ENCODE results near the gene ADGRV1.
"Not testable (repeated sequence)": the region's sequence is repeated elsewhere in the genome, so short reads cannot be mapped to it uniquely, and the experiment has no call there.

The ADGRV1 gene

GRCh38 chr5:90802474-90803317, 244.1 kb downstream of the ADGRV1 start:
- Histone ChIP-seq H4K20me1 (no peaks in the 10 kb centered on the region), H3K4me1 (no peaks in the 10 kb centered on the region), H3K4me3 (no peak overlapping the region), H3K27me3 (no peaks in the 10 kb centered on the region), H3K9ac (no peak overlapping the region), H3K9me3 (no peaks in the 10 kb centered on the region), H3K36me3 (no peaks in the 10 kb centered on the region), H3K27ac (no peak overlapping the region), H3K4me2 (no peak overlapping the region)
- TF ChIP-seq Cebpa-rat (IDR thresholded peaks at IDR 0.05) = no peak

GRCh38 chr5:90803381-90803780, 244.8 kb downstream of the ADGRV1 start:
- Histone ChIP-seq H3K4me3 (no peak overlapping the region), H3K9ac (no peak overlapping the region), H3K36me3 (no peaks in the 10 kb centered on the region), H3K4me1 (no peaks in the 10 kb centered on the region), H3K9me3 (no peaks in the 10 kb centered on the region), H3K27me3 (no peaks in the 10 kb centered on the region), H3K4me2 (no peak overlapping the region), H3K27ac (no peak overlapping the region), H4K20me1 (no peaks in the 10 kb centered on the region)
- no peak for TF ChIP-seq Cebpa-rat (IDR thresholded peaks at IDR 0.05)

- no peaks in the 10 kb centered on the region for H3K27me3 ChIP-seq
- TF ChIP-seq Cebpa-rat (IDR thresholded peaks at IDR 0.05) = no peak
These were observed 245.3 kb downstream of the ADGRV1 start for GRCh38 chr5:90803876-90804275.

GRCh38 chr5:90807496-90807895, 248.9 kb downstream of the ADGRV1 start:
- no peak for TF ChIP-seq Cebpa-rat (IDR thresholded peaks at IDR 0.05)
- H3K4me3 ChIP-seq = no peak overlapping the region
- no peak overlapping the region for H3K27ac ChIP-seq
- H3K36me3 ChIP-seq = no peaks in the 10 kb centered on the region
- H3K4me1 ChIP-seq = no peaks in the 10 kb centered on the region
- no peak overlapping the region for H3K9ac ChIP-seq
- no peaks in the 10 kb centered on the region for H4K20me1 ChIP-seq
- H3K27me3 ChIP-seq = no peaks in the 10 kb centered on the region
- H3K4me2 ChIP-seq = no peak overlapping the region
- no peaks in the 10 kb centered on the region for H3K9me3 ChIP-seq

More at GRCh38 chr5:90803876-90804275, 245.3 kb downstream of the ADGRV1 start:
- Histone ChIP-seq H3K4me3 (no peak overlapping the region), H3K9ac (no peak overlapping the region), H3K4me1 (no peaks in the 10 kb centered on the region), H3K36me3 (no peaks in the 10 kb centered on the region), H4K20me1 (no peaks in the 10 kb centered on the region), H3K27ac (no peak overlapping the region), H3K9me3 (no peaks in the 10 kb centered on the region), H3K4me2 (no peak overlapping the region)

GRCh38 chr5:90809311-90810056, 250.9 kb downstream of the ADGRV1 start:
- H3K4me1 ChIP-seq = no peaks in the 10 kb centered on the region
- no peak overlapping the region for H3K27ac ChIP-seq
- no peak overlapping the region for H3K4me2 ChIP-seq
- H3K27me3 ChIP-seq = no peaks in the 10 kb centered on the region
- H3K9ac ChIP-seq = no peak overlapping the region
- H4K20me1 ChIP-seq = no peaks in the 10 kb centered on the region
- no peak overlapping the region for H3K4me3 ChIP-seq
- no peaks in the 10 kb centered on the region for H3K9me3 ChIP-seq
- no peak for TF ChIP-seq Cebpa-rat (IDR thresholded peaks at IDR 0.05)
- H3K36me3 ChIP-seq = no peaks in the 10 kb centered on the region

GRCh38 chr5:90810211-90810610, 251.6 kb downstream of the ADGRV1 start:
- no peaks in the 10 kb centered on the region for H3K36me3 ChIP-seq
- H3K9me3 ChIP-seq = no peaks in the 10 kb centered on the region
- no peaks in the 10 kb centered on the region for H3K27me3 ChIP-seq
- H3K4me2 ChIP-seq = no peak overlapping the region
- H3K4me1 ChIP-seq = no peaks in the 10 kb centered on the region
- no peak overlapping the region for H3K27ac ChIP-seq
- no peak overlapping the region for H3K9ac ChIP-seq
- no peak for TF ChIP-seq Cebpa-rat (IDR thresholded peaks at IDR 0.05)
- no peaks in the 10 kb centered on the region for H4K20me1 ChIP-seq
- no peak overlapping the region for H3K4me3 ChIP-seq

GRCh38 chr5:90813392-90813791, 254.8 kb downstream of the ADGRV1 start:
- no peak overlapping the region for H3K4me3 ChIP-seq
- H3K36me3 ChIP-seq = no peaks in the 10 kb centered on the region
- H3K27ac ChIP-seq = no peak overlapping the region
- no peak overlapping the region for H3K4me2 ChIP-seq
- TF ChIP-seq Cebpa-rat (IDR thresholded peaks at IDR 0.05) = no peak
- H3K9ac ChIP-seq = no peak overlapping the region
- no peaks in the 10 kb centered on the region for H3K9me3 ChIP-seq
- H3K27me3 ChIP-seq = no peaks in the 10 kb centered on the region
- no peaks in the 10 kb centered on the region for H4K20me1 ChIP-seq
- H3K4me1 ChIP-seq = no peaks in the 10 kb centered on the region

- H4K20me1 ChIP-seq, H3K36me3 ChIP-seq, H3K27ac ChIP-seq, H3K9me3 ChIP-seq, H3K4me2 ChIP-seq, H3K27me3 ChIP-seq, H3K4me3 ChIP-seq, H3K9ac ChIP-seq, H3K4me1 ChIP-seq: not testable (repeated sequence)
These were observed 263.5 kb downstream of the ADGRV1 start for GRCh38 chr5:90822062-90822461.

GRCh38 chr5:90824436-90824835, 265.8 kb downstream of the ADGRV1 start:
- TF ChIP-seq Cebpa-rat (IDR thresholded peaks at IDR 0.05) = no peak
- no peak overlapping the region for H3K4me2 ChIP-seq
- H3K36me3 ChIP-seq = no peaks in the 10 kb centered on the region
- no peaks in the 10 kb centered on the region for H4K20me1 ChIP-seq
- no peak overlapping the region for H3K27ac ChIP-seq
- H3K4me3 ChIP-seq = no peak overlapping the region
- no peaks in the 10 kb centered on the region for H3K4me1 ChIP-seq
- no peaks in the 10 kb centered on the region for H3K9me3 ChIP-seq
- no peaks in the 10 kb centered on the region for H3K27me3 ChIP-seq
- no peak overlapping the region for H3K9ac ChIP-seq

- no peaks in the 10 kb centered on the region for H3K36me3 ChIP-seq
- H3K27ac ChIP-seq = no peak overlapping the region
- H4K20me1 ChIP-seq = no peaks in the 10 kb centered on the region
- no peak overlapping the region for H3K4me3 ChIP-seq
- H3K27me3 ChIP-seq = no peaks in the 10 kb centered on the region
- H3K4me1 ChIP-seq = no peaks in the 10 kb centered on the region
- H3K9me3 ChIP-seq = no peaks in the 10 kb centered on the region
- TF ChIP-seq Cebpa-rat (IDR thresholded peaks at IDR 0.05) = no peak
- no peak overlapping the region for H3K9ac ChIP-seq
- no peak overlapping the region for H3K4me2 ChIP-seq
These were observed 271.5 kb downstream of the ADGRV1 start for GRCh38 chr5:90830058-90830457.
